HL-60 (cell line): Measurements from ENCODE around the gene CERS5.

Experiments
- GABPA ChIP-seq: IDR thresholded peaks from 2 replicates; pipeline ENCODE4 v1.6.1; 2012; ENCODE audit warnings: low read depth
- TF ChIP-seq, protein P1 (sequence below): IDR thresholded peaks from one replicate; pipeline ENCODE4 v1.5.1; 2011; ENCODE audit warnings: low read length, control low read depth, inconsistent platforms; ENCODE audit not compliant: insufficient read depth
- TF ChIP-seq, protein P2 (sequence below): IDR thresholded peaks from 2 replicates; pipeline ENCODE4 v1.6.1; 2012; ENCODE audit warnings: low read depth; ENCODE audit not compliant: insufficient replicate concordance

DNA sequence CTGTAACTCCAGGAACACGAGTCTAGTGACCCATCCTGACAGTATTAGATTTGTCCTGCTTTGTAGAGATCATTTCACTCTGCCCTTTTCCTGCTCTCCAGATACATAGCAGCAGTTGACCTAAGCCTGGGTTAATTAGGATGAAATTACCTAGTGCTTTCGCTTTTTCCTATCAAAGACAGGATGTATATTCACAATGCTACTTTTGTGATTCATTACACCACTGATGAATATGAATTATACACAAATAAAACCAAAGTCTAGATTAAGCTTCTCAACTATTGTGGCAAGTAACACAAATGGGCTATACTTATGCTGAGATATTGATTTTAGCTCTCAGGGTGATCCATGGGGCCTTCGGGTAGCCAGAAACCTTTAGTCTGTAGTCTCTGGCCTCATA is 17.9 kb downstream of the CERS5 start:
- TF ChIP-seq, protein P1, sequence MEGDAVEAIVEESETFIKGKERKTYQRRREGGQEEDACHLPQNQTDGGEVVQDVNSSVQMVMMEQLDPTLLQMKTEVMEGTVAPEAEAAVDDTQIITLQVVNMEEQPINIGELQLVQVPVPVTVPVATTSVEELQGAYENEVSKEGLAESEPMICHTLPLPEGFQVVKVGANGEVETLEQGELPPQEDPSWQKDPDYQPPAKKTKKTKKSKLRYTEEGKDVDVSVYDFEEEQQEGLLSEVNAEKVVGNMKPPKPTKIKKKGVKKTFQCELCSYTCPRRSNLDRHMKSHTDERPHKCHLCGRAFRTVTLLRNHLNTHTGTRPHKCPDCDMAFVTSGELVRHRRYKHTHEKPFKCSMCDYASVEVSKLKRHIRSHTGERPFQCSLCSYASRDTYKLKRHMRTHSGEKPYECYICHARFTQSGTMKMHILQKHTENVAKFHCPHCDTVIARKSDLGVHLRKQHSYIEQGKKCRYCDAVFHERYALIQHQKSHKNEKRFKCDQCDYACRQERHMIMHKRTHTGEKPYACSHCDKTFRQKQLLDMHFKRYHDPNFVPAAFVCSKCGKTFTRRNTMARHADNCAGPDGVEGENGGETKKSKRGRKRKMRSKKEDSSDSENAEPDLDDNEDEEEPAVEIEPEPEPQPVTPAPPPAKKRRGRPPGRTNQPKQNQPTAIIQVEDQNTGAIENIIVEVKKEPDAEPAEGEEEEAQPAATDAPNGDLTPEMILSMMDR: no peak
- TF ChIP-seq GABPA: no peak
- TF ChIP-seq, protein P2, sequence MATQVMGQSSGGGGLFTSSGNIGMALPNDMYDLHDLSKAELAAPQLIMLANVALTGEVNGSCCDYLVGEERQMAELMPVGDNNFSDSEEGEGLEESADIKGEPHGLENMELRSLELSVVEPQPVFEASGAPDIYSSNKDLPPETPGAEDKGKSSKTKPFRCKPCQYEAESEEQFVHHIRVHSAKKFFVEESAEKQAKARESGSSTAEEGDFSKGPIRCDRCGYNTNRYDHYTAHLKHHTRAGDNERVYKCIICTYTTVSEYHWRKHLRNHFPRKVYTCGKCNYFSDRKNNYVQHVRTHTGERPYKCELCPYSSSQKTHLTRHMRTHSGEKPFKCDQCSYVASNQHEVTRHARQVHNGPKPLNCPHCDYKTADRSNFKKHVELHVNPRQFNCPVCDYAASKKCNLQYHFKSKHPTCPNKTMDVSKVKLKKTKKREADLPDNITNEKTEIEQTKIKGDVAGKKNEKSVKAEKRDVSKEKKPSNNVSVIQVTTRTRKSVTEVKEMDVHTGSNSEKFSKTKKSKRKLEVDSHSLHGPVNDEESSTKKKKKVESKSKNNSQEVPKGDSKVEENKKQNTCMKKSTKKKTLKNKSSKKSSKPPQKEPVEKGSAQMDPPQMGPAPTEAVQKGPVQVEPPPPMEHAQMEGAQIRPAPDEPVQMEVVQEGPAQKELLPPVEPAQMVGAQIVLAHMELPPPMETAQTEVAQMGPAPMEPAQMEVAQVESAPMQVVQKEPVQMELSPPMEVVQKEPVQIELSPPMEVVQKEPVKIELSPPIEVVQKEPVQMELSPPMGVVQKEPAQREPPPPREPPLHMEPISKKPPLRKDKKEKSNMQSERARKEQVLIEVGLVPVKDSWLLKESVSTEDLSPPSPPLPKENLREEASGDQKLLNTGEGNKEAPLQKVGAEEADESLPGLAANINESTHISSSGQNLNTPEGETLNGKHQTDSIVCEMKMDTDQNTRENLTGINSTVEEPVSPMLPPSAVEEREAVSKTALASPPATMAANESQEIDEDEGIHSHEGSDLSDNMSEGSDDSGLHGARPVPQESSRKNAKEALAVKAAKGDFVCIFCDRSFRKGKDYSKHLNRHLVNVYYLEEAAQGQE: no peak
